ENCODE data around the gene GPR137B. TPM values are rescaled to one million over a fixed set of nuclear protein-coding genes. Genes with fewer than 3 reads are reported as not detected.

Gene GPR137B
- total and polyA plus RNA-seq, 2 experiments from 2014 or later = 13.0 to 15.5 TPM

GRCh38 chr1:236119943-236120484, 22.3 kb upstream of the GPR137B start:
- no peak overlapping the region for H3K27ac ChIP-seq
- H3K4me3 ChIP-seq = no peak overlapping the region
- H3K9me2 ChIP-seq (replicated peaks; ENCODE audit: insufficient read depth) = no peaks in the 10 kb centered on the region
- no peaks in the 10 kb centered on the region for H3K27me3 ChIP-seq
- no peaks in the 10 kb centered on the region for H3K79me2 ChIP-seq
- no peak overlapping the region for H3K4me2 ChIP-seq
- no peaks in the 10 kb centered on the region for H4K20me1 ChIP-seq (ENCODE audit: insufficient read depth, poor library complexity, severe bottlenecking)
- no peak for DNase-seq (ENCODE audit: low spot score)
- no peaks in the 10 kb centered on the region for H3K9me3 ChIP-seq (ENCODE audit: low read depth)
- TF ChIP-seq CTCF (IDR thresholded peaks at IDR 0.05; ENCODE audit: poor library complexity) = no peak
- WGBS (ENCODE audit: low lambda C conversion rate, missing lambda C conversion rate) = 77% methylated on average over 12 of the region's 12 CpGs
- no peaks in the 10 kb centered on the region for H3K36me3 ChIP-seq (replicated peaks; ENCODE audit: insufficient read depth, low read depth)
- no peaks in the 10 kb centered on the region for H3K4me1 ChIP-seq (ENCODE audit: insufficient read depth)
- H2AFZ ChIP-seq = no peak overlapping the region

GRCh38 chr1:236120721-236121153, 21.6 kb upstream of the GPR137B start:
- H3K27me3 ChIP-seq = no peaks in the 10 kb centered on the region
- H3K4me3 ChIP-seq = no peak overlapping the region
- H3K9me3 ChIP-seq (ENCODE audit: low read depth) = no peaks in the 10 kb centered on the region
- H4K20me1 ChIP-seq (ENCODE audit: insufficient read depth, poor library complexity, severe bottlenecking) = no peaks in the 10 kb centered on the region
- H3K79me2 ChIP-seq = no peaks in the 10 kb centered on the region
- H3K27ac ChIP-seq = no peak overlapping the region
- no peaks in the 10 kb centered on the region for H3K9me2 ChIP-seq (replicated peaks; ENCODE audit: insufficient read depth)
- TF ChIP-seq EZH2 (IDR thresholded peaks at IDR 0.05; ENCODE audit: borderline replicate concordance) (no peak), EZH2phosphoT487 (IDR thresholded peaks at IDR 0.05; ENCODE audit: low read depth, severe bottlenecking, unreplicated experiment) (no peak), CTCF (IDR thresholded peaks at IDR 0.05; ENCODE audit: poor library complexity) (no peak)
- WGBS (ENCODE audit: low lambda C conversion rate, missing lambda C conversion rate) = 85% methylated on average over 10 of the region's 10 CpGs
- DNase-seq (ENCODE audit: low spot score) = no peak
- H3K4me1 ChIP-seq (ENCODE audit: insufficient read depth) = no peaks in the 10 kb centered on the region
- H3K36me3 ChIP-seq (replicated peaks; ENCODE audit: insufficient read depth, low read depth) = no peaks in the 10 kb centered on the region
- no peak overlapping the region for H2AFZ ChIP-seq
- H3K4me2 ChIP-seq = no peak overlapping the region

GRCh38 chr1:236122176-236122575, 20.2 kb upstream of the GPR137B start:
- no peaks in the 10 kb centered on the region for H3K9me2 ChIP-seq (replicated peaks; ENCODE audit: insufficient read depth)
- DNase-seq (ENCODE audit: low spot score) = no peak
- 98% methylated on average over 7 of the region's 7 CpGs for WGBS (ENCODE audit: low lambda C conversion rate, missing lambda C conversion rate)

More at GRCh38 chr1:236122176-236122575, 20.2 kb upstream of the GPR137B start:
- H3K36me3 ChIP-seq (replicated peaks; ENCODE audit: insufficient read depth, low read depth) = no peaks in the 10 kb centered on the region
- no peaks in the 10 kb centered on the region for H3K4me1 ChIP-seq (ENCODE audit: insufficient read depth)
- H2AFZ ChIP-seq = no peak overlapping the region
- H3K27ac ChIP-seq = no peak overlapping the region
- no peaks in the 10 kb centered on the region for H3K79me2 ChIP-seq
- no peaks in the 10 kb centered on the region for H3K27me3 ChIP-seq
- no peak overlapping the region for H3K4me3 ChIP-seq
- H4K20me1 ChIP-seq (ENCODE audit: insufficient read depth, poor library complexity, severe bottlenecking) = no peaks in the 10 kb centered on the region
- H3K4me2 ChIP-seq = no peak overlapping the region
- no peaks in the 10 kb centered on the region for H3K9me3 ChIP-seq (ENCODE audit: low read depth)
- no peak for TF ChIP-seq EZH2 (IDR thresholded peaks at IDR 0.05; ENCODE audit: borderline replicate concordance)
- TF ChIP-seq EZH2phosphoT487 (IDR thresholded peaks at IDR 0.05; ENCODE audit: low read depth, severe bottlenecking, unreplicated experiment) = no peak
- no peak for TF ChIP-seq CTCF (IDR thresholded peaks at IDR 0.05; ENCODE audit: poor library complexity)

Data from hepatocyte (in vitro differentiated cells).